Ovary (tissue), 9 donors: ENCODE measurements around the gene TAF4. TPM values are rescaled to one million over a fixed set of nuclear protein-coding genes. Genes with fewer than 3 reads are reported as not detected.

Experiments used
- DNase-seq, 5 donors: peaks; one replicate each; pipeline ENCODE4 v3.0.0-alpha.2; 2019 to 2020
- H3K27ac ChIP-seq, 2 donors: fragments of 200-600 bp; one replicate each; pipeline versions ENCODE4 v1.5.1 to v1.8.0; 2019 to 2022
- H3K27me3 ChIP-seq: fragments of 200-600 bp; one replicate; pipeline ENCODE4 v1.8.0; 2022
- H3K36me3 ChIP-seq: fragments of 200-600 bp; sonication (generic); one replicate; pipeline ENCODE4 v1.5.1; 2019
- H3K4me1 ChIP-seq: one replicate; pipeline ENCODE4 v1.8.1; 2013; ENCODE audit warnings: mild to moderate bottlenecking, moderate library complexity; ENCODE audit not compliant: insufficient read depth
- H3K4me3 ChIP-seq: fragments of 200-600 bp; sonication (generic); one replicate; pipeline ENCODE4 v1.5.1; 2017
- H3K9me3 ChIP-seq, 2 donors: fragments of 200-600 bp in 1 of 2; sonication (generic) in 1 of 2; one replicate each; pipeline versions ENCODE4 v1.5.1 to v1.8.1; 2013 to 2019; ENCODE audit warnings: mild to moderate bottlenecking in 1 of 2, moderate library complexity in 1 of 2
- EP300 ChIP-seq: sonication (generic); formaldehyde crosslinking; IDR thresholded peaks from one replicate; pipeline ENCODE4 v1.6.1; 2017; ENCODE audit warnings: antibody characterized with exemption
- POLR2A ChIP-seq: fragments of 450-650 bp; IDR thresholded peaks from one replicate; pipeline ENCODE4 v1.6.1; 2017; ENCODE audit warnings: antibody characterized with exemption, mild to moderate bottlenecking, moderate library complexity
- WGBS, 3 donors: extraction: QIAGEN DNeasy Blood & Tissue Kit in 1 of 3; methylation state at CpG; one replicate each; pipeline versions ENCODE4 v1.1.5 to v1.1.7; 2013 to 2017; 5-methylcytosine and 5-hydroxymethylcytosine counted together
- intact Hi-C, 4 donors: fragments of 100-400 bp; cut with DNase I; formaldehyde crosslinking; loops; one replicate each; pipeline versions ENCODE4 v1.11.0 to v1.15.1; 2022 to 2023
- polyA plus RNA-seq, 2 donors: library from polyadenylated mRNA; stranded (reverse); fragments of 200-250 nt in 1 of 2; fragments of 350-450 nt in 1 of 2; fragmentation: Illumina TruSeq in 1 of 2; extraction: RNeasy Lipid Tissue Mini Kit (QIAGEN cat#74804) in 1 of 2; gene quantifications; one replicate each; pipeline ENCODE4 v1.2.3, GENCODE V29; 2013 to 2014
- total RNA-seq, 7 donors: library from RNA; depleted of rRNA in 2 of 7; stranded (reverse); fragments of >200 nt in 2 of 7; fragmentation: NEBNext Ultra II Directional in 3 of 7; extraction: Animal tissue kit (Norgen Biotek cat#: 25700) in 3 of 7; gene quantifications; one replicate each; pipeline versions ENCODE4 v1.1.0 to v1.2.4, GENCODE V29; 2016 to 2023
- TF ChIP-seq, protein P1 (sequence below), 3 donors: fragments of 450-650 bp in 2 of 3; fragments of 200-600 bp in 1 of 3; IDR thresholded peaks; one replicate each; pipeline versions ENCODE4 v1.5.1 to v1.8.0; 2016 to 2022; ENCODE audit warnings: antibody characterized with exemption in 3 of 3, mild to moderate bottlenecking in 1 of 3
- donor health status: DM: no; HTN: no; CAD: no; lungs with moderate emphysema.
- donor health status: DM: no; HTN: no; CAD: no.
- donor health status: Bipolar disorder and iron deficiency.
- donor health status: DM: yes; HTN: yes; CAD: no.
- donor health status: DM: no; HTN: no; CAD: no.
- donor health status: DM: yes; HTN: yes; CAD: no.

TAF4 gene
- total and polyA plus RNA-seq, 9 donors = 9.3 to 34.7 (median 19.8) TPM

DNA sequence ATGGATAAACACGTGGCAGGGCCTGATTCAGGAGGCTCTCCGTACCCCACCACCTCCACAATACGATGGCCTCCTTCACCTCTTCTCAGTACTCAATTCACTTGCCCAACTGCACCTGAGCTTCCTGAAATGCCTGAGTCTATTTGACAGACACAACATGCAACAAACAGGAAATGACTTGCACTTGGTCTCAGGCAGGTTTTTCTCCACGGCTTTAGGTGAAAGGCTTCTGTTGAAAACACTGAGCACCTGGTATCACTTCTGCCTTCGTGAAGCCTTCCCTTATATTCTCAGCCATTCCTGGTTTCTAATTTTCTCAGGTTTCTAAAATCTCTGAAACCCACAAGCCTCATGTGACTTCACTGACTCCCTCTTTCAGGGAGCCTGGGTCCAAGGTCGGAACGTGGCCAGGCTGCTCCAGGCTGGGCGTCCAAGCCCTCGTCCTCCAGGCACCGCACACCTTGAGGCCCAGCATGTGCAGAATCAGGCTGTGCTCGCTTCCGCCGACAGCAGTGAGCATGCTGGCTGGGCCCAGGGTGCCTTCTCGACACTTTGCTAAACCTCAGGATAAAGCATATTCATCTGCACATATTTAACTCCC is 34.7 kb downstream of the TAF4 start:
- H3K36me3 ChIP-seq = no peaks in the 10 kb centered on the region
- H3K9me3 ChIP-seq = no peaks in the 10 kb centered on the region
- no peaks in the 10 kb centered on the region for H3K27me3 ChIP-seq
- 63 to 71% (median 69%) methylated on average over 14 of the region's 14 CpGs for WGBS, 3 donors
- no peak for DNase-seq
- no peak overlapping the region for H3K27ac ChIP-seq
- H3K4me3 ChIP-seq = no peak overlapping the region
- TF ChIP-seq, protein P1, sequence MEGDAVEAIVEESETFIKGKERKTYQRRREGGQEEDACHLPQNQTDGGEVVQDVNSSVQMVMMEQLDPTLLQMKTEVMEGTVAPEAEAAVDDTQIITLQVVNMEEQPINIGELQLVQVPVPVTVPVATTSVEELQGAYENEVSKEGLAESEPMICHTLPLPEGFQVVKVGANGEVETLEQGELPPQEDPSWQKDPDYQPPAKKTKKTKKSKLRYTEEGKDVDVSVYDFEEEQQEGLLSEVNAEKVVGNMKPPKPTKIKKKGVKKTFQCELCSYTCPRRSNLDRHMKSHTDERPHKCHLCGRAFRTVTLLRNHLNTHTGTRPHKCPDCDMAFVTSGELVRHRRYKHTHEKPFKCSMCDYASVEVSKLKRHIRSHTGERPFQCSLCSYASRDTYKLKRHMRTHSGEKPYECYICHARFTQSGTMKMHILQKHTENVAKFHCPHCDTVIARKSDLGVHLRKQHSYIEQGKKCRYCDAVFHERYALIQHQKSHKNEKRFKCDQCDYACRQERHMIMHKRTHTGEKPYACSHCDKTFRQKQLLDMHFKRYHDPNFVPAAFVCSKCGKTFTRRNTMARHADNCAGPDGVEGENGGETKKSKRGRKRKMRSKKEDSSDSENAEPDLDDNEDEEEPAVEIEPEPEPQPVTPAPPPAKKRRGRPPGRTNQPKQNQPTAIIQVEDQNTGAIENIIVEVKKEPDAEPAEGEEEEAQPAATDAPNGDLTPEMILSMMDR (IDR thresholded peaks at IDR 0.05) = no peak
- TF ChIP-seq EP300 (no peak), POLR2A (no peak)
- H3K4me1 ChIP-seq = peaks cover 19% of the 10 kb centered on the region
- intact Hi-C loops = no loop called here

DNA sequence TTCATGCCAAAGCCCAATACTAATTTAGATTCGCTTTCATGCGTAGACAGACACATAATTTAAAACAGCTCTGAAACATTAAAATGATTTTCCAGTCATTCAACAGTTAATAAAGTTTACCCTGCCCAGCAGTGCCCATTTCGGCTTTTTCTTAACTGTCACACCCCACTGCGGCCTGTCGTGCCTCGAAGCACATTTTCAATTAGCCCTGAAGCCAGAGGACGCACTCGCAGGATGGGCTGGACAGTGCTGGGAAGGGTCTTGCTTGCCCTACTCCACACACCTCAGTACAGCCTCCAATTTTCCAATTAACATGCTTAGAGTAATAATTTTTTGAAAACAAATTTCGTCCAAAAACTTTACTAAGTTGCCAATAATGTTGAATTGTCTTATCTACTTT is 35.3 kb downstream of the TAF4 start:
- no peaks in the 10 kb centered on the region for H3K36me3 ChIP-seq
- intact Hi-C loops = no loop called here
- peaks cover 23% of the 10 kb centered on the region for H3K4me1 ChIP-seq
- H3K9me3 ChIP-seq = no peaks in the 10 kb centered on the region
- H3K4me3 ChIP-seq = no peak overlapping the region
- no peak for DNase-seq
- no peaks in the 10 kb centered on the region for H3K27me3 ChIP-seq
- no peak overlapping the region for H3K27ac ChIP-seq
- no peak for TF ChIP-seq POLR2A
- TF ChIP-seq, protein P1 (IDR thresholded peaks at IDR 0.05) = no peak
- no peak for TF ChIP-seq EP300
- 89 to 91% (median 90%) methylated on average over 9 of the region's 9 CpGs for WGBS, 3 donors

DNA sequence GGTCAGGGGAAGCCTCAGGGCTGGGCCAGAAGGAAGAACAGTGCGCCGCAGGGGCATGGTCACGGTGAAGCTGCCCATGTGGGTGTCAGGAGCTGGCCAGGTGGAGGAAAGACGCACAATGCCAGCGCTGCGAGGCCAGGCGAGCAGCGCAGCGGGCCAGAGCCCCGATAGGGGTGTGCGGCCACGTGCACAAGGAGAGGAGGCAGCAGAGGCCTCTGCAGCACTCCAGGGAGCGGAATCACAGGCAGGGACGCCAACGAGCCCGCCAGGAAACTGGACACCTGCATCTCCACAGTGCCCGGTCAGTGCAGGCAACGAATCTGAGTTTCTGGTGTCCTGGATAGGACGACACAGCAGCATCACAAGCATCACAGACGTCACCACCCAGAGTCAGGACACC is 35.7 kb downstream of the TAF4 start:
- H3K27me3 ChIP-seq = no peaks in the 10 kb centered on the region
- H3K27ac ChIP-seq = no peak overlapping the region
- 92 to 94% (median 92%) methylated on average over 20 of the region's 20 CpGs for WGBS, 3 donors
- intact Hi-C loops = loop anchor here in 2 of 4 donors (5.0 kb wide), 2 partner anchors 32 to 107 kb away; no protein-coding TSS in a partner anchor
- DNase-seq = no peak
- peaks cover 23% of the 10 kb centered on the region for H3K4me1 ChIP-seq
- no peaks in the 10 kb centered on the region for H3K9me3 ChIP-seq
- H3K4me3 ChIP-seq = no peak overlapping the region
- no peaks in the 10 kb centered on the region for H3K36me3 ChIP-seq
- TF ChIP-seq EP300 = no peak
- TF ChIP-seq, protein P1 (IDR thresholded peaks at IDR 0.05) = no peak
- no peak for TF ChIP-seq POLR2A

DNA sequence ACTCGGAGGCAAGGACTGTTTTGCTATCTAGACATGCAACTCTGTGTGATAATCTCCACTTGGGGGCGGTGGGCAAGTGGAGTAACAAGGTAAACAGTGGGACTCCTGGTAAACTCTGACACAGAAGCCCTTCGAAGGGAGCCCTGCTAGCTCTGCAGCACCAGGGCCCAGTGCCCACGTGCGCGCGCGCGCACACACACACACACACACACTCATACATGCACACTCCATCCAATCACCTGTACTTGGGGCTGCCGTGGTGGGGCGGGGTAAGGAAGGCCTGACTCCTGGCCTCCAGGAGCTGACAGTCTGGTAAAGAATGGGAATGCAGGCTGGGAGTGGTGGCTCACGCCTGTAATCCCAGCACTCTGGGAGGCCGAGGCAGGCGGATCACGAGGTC is 36.4 kb downstream of the TAF4 start:
- Histone ChIP-seq H3K4me3 (no peak overlapping the region), H3K9me3 (no peaks in the 10 kb centered on the region), H3K4me1 (peaks cover 23% of the 10 kb centered on the region), H3K27ac (no peak overlapping the region), H3K27me3 (no peaks in the 10 kb centered on the region), H3K36me3 (no peaks in the 10 kb centered on the region)
- intact Hi-C loops = loop anchor here in 2 of 4 donors (5.0 kb wide), 2 partner anchors 33 to 108 kb away; no protein-coding TSS in a partner anchor
- WGBS, 3 donors = 81 to 85% (median 83%) methylated on average over 15 of the region's 15 CpGs
- TF ChIP-seq EP300 (no peak), POLR2A (no peak)
- TF ChIP-seq, protein P1 (IDR thresholded peaks at IDR 0.05) = no peak
- no peak for DNase-seq
